Inflammatory macrophage treated with lipopolysaccharide for 4 hours (primary cell): ENCODE results near the gene AKAP7.
"Not testable (repeated sequence)": the region's sequence is repeated elsewhere in the genome, so short reads cannot be mapped to it uniquely, and the experiment has no call there.

Experiments used
- DNase-seq: peaks from one replicate; pipeline ENCODE4 v3.0.0-alpha.2; 2020

AKAP7 gene

DNA sequence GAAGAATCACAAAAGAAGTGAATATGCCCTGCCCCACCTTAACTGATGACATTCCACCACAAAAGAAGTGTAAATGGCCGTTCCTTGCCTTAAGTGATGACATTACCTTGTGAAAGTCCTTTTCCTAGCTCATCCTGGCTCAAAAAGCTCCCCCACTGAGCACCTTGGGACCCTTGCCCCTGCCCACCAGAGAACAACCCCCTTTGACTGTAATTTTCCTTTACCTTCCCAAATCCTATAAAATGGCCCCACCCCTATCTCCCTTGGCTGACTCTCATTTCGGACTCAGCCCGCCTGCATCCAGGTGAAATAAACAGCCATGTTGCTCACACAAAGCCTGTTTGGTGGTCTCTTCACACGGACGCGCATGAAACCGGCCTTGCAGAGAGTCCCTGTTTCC lies 165.6 kb downstream of the AKAP7 start:
- not testable (repeated sequence) for DNase-seq

DNA sequence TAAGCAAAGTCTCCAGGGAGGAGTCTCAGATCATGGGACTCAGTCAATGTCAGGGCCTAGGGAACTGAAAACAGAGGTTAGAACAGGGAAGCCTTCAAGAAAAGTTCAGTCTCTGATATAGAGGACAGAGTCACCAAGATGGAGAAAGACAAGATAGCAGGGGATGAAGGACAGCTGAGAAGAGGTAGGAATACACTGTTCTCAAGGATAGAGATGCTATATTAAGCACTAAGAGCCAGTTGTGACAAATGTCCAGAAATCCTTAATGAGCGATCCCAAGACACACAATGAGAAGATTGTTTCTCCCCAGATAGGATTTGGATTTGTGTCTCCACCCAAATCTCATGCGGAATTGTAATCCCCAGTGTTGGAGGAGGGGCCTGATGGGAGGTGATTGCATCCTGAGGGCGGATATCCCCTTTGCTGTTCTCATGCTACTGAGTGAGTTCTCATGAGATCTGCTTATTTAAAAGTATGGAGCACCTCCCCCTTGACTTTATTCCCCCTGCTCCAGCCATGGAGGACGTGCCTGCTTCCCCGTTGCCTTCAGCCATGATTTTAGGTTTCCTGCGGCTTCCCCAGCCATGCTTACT lies 168.2 kb downstream of the AKAP7 start:
- no peak for DNase-seq

DNA sequence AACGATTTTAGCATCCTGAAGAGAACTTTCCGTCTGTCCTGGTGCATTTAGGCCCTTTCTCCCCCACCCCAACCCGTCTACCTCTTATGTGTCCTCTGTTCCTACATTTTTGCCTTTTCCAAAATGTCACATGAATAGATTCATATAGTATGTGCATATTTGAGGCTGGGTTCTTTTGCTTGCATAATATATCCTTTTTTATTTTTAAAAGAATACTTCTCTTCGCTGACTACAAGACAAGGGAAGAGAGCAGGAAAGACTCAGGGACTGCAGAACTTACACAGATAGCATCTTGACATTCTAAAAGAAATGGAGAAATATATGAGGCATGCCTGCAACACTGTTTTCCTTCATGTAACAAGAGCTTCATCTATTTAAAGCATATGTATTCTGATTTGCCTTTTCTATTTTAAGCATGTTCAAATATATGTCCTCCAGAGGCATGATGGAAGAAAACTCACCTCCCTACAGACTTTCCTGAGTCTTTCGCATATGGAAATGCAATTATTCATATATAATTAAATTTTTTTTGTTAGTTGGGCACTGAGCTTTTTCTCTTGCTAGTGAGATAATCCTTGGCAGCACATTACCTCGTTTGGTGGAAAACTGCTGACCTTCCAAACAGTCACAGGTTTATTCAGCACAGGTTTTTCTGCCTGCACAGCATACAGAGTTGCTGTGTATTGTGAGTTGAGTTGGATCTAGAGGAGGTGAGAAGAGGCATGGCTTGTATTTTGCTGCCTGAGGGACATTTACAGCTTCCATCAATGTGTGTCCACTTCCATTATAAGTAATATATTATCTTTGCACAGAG lies 170.0 kb downstream of the AKAP7 start:
- DNase-seq: no peak

DNA sequence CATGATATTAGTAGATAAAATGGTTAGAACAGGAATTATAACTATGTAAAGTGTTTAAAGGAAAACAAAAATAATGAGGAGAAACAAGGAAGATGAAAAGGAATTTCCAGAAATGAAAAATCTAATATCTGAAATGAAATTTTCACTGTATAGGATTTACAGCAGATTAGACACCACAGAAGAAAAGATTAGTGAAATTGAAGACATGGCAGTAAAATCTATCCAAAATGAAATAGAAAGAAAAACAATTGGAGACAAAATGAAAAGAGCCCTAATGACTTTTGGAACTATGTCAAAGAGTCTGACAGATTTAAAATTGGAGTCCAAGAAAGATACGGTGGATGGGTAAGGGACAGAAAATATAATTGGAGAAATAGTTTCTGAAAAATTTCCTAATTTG lies 174.2 kb downstream of the AKAP7 start:
- DNase-seq: no peak

DNA sequence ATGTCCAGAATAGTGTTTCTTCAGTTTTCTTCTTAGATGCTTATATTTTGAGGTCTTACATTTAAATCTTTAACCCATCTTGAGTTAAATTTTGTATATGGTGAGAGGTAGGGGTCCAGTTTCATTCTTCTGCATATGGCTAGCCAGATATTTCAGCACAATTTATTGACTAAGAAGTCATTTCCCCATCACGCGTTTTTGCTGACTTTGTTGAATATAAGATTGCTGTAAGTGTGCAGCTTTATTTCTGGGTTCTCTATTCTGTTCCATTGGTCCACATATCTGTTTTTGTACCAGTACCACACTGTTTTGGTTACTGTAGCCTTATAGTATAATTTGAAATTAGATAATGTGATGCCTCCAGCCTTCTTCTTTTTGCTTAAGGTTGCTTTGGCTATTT lies 179.6 kb downstream of the AKAP7 start:
- DNase-seq: no peak

DNA sequence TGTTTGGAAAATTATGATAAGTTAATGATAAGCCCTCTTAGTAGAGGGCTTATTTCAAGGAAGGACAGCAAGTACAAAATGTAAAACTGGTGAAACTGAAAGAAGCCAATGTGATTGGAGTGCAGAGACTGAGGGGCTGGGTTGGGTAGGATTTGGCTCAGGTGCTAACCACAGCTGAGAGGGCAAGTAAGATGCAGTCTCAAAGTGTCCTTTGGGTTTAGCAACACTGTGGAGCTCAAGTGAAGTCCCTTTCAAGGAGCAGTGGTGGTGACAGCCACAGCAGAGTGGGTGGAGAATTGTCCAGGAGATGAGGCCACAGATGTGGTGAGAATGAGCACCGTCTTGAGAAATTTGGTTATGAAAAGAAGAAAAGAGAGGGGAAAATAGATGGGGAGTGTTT lies 181.4 kb downstream of the AKAP7 start:
- no peak for DNase-seq

DNA sequence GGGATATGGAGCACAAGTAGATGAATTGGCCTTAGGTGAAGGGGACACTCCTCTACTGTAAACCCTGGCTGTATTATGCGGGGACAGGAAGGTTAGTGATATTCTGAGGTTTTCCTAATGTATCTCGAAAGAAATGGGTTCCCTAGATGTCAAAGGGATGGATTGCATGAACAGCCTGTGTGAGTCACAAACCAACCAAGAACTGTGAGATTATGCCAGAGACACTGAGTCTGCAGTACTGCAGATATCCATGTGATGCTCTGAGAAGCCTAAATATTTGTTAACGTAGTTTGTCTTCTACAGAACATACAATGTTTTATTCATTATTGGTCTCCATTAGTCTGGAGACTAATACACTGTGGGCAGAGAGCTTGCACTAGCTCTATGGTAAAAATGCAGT lies 182.2 kb downstream of the AKAP7 start:
- no peak for DNase-seq

DNA sequence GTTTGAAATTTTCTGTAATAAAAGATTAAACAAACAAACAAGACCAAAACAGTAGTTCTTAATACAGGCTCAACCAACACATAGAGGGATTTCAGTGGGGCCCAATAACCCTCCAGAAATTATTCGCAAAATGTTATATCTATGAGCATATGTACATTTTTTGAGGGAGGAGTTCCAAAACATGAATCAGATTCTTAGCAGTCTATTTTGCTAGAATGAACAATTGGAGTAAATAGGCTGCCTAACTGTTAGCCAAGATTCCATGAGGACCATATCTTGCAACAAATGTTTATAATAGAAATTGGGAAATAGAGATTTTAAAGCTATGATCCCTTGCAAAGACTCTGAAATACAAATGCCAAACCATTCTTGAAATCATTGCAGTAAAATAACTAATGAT lies 186.3 kb downstream of the AKAP7 start:
- DNase-seq: no peak

DNA sequence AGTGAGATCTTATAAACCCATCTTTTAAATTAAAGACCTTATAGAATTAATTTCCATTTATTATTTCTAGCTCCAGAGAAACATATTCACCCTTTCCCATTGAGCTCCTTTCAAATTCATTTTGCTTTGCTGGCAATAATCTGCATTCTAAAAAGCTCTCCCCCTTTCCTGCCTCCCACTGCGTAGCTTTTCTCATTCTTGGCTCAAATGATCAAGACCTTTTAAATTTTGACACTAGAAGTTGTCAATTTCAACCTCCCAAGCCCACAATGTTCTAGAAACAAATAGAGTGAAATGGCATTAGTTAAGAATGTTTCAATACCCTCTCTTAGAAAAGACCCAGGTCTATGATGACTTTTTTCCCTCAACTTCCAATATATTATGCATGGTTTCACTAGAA lies 186.9 kb downstream of the AKAP7 start:
- no peak for DNase-seq

DNA sequence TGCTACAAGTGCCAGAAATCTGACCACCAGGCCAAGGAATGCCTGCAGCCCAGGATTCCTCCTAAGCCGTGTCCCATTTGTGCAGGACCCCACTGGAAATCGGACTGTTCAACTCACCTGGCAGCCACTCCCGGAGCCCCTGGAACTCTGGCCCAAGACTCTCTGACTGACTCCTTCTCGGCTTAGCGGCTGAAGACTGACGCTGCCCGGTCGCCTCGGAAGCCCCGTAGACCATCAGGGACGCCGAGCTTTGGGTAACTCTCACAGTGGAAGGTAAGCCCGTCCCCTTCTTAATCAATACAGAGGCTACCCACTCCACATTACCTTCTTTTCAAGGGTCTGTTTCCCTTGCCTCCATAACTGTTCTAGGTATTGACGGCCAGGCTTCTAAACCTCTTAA lies 190.4 kb downstream of the AKAP7 start:
- DNase-seq: not testable (repeated sequence)

DNA sequence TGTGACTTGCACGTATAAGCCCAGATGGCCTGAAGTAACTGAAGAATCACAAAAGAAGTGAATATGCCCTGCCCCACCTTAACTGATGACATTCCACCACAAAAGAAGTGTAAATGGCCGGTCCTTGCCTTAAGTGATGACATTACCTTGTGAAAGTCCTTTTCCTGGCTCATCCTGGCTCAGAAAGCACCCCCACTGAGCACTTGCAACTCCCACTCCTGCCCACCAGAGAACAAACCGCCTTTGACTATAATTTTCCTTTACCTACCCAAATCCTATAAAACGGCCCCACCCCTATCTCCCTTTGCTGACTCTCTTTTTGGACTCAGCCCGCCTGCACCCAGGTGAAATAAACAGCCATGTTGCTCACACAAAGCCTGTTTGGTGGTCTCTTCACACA lies 193.5 kb downstream of the AKAP7 start:
- DNase-seq: not testable (repeated sequence)

DNA sequence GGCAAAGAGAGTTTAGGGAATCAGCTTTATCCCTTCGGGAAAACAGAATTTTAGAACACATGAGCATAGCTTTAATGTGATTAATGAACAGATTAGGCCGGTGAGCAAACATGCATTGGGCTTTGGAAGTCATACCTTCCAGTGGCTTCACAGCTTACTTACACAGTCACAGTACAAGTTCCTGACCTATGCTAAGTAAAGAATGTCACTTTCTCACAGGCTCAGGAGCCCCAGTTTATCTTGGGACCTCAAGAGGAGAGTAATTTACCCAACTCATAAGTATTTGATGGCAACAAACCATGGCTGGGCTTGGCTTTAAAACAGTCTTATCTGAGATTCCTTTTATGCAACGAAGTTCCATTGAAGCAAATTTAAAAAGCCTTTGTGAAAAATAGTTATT lies 195.9 kb downstream of the AKAP7 start:
- no peak for DNase-seq

DNA sequence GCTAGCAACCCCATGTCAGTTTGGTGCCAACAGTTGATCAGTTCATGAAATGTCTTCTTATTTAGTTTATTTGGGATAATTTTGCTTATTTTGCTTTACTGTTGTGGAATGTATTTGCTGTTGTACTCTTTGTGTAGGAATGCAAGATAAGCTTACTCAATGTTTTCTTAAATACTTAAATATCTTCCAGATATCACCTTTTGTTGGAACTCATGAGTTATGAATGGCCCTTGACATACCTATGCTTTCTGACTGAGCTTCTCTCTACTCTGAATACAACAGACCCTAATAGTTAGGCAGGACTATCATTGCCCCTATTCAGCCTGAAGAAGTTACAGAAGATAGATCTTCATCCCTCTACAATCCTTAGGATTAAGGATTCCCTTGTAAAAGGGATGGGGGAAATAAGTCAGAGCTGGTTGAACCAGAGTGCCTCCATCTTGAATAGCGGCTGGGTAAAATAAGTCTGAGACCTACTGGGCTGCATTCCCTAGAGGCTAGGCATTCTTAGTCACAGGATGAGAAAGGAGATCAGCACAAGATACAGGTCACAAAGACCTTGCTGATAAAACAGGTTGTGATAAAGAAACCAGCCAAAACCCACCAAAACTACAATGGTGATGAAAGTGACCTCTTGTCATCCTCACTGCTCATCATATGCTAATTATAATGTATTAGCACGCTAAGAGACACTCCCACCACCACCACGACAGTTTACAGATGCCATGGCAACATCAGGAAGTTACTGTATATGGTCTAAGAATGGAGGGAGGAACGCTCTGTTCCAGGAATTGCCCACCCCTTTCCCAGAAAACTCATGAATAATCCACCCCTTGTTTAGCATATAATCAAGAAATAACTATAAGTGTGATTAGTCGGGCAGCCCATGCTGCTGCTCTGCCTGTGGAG lies 196.9 kb downstream of the AKAP7 start:
- no peak for DNase-seq
